ENCODE results near the gene KIF1A.

GRCh38 chr2:240732184-240732583 lies 87.8 kb downstream of the KIF1A start:
- no peak for TF ChIP-seq POLR2A (IDR thresholded peaks at IDR 0.05)
- TF ChIP-seq CTCF (IDR thresholded peaks at IDR 0.05) = no peak
